Activated naive CD4-positive, alpha-beta T cell treated with anti-CD3 and anti-CD28 coated beads, Interleukin-2, amount 10 ng/mL, durations not matched to agents 5 hours and 36 hours (primary cell): ENCODE results near the gene LMTK3. TPM values are rescaled to one million over a fixed set of nuclear protein-coding genes. Genes with fewer than 3 reads are reported as not detected.

Experiments used
- total RNA-seq, 2 experiments: library from RNA; stranded (reverse); gene quantifications; one replicate each; pipeline ENCODE4 v1.2.3, GENCODE V29; 2021

LMTK3 gene, protein sequence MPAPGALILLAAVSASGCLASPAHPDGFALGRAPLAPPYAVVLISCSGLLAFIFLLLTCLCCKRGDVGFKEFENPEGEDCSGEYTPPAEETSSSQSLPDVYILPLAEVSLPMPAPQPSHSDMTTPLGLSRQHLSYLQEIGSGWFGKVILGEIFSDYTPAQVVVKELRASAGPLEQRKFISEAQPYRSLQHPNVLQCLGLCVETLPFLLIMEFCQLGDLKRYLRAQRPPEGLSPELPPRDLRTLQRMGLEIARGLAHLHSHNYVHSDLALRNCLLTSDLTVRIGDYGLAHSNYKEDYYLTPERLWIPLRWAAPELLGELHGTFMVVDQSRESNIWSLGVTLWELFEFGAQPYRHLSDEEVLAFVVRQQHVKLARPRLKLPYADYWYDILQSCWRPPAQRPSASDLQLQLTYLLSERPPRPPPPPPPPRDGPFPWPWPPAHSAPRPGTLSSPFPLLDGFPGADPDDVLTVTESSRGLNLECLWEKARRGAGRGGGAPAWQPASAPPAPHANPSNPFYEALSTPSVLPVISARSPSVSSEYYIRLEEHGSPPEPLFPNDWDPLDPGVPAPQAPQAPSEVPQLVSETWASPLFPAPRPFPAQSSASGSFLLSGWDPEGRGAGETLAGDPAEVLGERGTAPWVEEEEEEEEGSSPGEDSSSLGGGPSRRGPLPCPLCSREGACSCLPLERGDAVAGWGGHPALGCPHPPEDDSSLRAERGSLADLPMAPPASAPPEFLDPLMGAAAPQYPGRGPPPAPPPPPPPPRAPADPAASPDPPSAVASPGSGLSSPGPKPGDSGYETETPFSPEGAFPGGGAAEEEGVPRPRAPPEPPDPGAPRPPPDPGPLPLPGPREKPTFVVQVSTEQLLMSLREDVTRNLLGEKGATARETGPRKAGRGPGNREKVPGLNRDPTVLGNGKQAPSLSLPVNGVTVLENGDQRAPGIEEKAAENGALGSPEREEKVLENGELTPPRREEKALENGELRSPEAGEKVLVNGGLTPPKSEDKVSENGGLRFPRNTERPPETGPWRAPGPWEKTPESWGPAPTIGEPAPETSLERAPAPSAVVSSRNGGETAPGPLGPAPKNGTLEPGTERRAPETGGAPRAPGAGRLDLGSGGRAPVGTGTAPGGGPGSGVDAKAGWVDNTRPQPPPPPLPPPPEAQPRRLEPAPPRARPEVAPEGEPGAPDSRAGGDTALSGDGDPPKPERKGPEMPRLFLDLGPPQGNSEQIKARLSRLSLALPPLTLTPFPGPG (N-terminal part only)
- total RNA-seq, result 1 to 10 TPM; 5.7 to 7.5 TPM

DNA sequence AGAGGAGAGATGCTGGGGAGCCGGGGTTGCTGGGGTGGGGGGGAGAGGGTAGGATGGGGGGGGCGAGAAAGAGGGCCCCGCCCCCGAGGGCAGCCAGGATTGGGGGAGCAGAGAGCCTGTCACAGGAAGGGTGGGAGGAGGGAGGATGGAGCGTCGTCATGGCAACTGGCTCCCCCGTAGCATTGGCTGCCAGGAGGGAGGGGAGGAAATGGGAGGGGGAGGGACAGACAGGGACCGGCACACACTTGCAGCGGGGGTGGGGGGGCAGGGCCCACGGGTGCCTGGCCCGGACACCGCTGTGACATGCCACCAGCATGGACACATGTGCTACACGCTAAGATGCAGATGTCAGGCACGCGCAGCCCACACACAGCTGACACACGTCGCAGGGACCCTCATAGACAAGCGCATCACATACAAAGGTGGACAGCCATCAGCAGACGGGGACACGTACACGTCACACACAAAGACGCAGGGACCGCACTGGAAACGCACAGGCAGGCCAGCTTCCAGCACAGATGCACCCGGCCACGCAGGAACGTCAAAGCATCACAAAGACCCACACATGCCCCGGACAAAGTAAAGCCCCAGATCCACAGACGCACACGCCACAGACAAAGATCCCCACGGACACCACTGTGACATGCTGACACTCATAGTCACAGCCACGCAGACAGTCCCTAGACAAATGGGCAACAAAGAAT is at the start of gene LMTK3:
Gene LMTK3 (minus strand): TSS at position 36 of the 704 bp plus-strand sequence. CDS start 259 bp downstream, outside the sequence.

DNA sequence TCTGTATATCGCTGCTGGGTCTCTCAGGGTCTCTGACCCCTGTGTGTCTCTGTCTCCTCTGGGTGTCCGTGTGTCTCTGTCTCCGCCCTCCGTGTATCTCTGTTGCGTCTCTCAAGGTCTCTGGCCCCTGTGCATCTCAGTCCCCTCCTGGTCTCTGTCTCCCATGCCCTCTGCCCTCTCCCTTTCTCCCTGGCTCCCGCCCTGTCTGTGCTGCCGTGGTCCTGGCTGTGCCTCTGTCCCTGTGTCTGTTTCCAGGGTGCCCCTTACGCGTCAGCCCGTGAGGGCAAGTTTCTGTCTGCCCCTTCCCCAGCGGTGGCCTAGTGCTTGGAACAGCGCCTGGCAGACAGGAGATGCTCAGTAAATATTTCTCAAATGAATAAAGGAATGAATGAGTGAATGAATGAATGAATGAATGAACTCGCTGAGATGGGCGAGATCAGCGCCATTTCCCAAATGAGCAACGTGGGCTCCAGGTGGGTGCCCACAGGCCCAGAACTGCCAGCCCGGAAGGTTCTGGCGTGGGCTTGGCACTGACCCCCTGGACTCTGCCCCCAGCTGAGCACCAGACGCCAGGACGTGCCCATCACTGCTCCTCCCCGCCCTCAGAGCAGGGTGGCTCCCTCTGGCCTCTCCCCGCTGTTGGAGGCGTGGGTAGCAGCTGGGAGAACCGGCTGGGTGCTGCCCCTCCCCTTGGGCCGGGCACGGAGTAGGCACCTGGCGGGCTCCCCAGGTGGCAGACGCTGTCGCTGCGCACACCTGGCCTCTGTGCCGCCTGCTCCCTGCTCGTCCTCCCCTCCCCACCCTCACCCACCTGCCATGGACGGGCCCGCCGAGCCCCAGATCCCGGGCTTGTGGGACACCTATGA is 40.0 kb upstream of the LMTK3 start, which contains the start of gene SULT2B1:
Gene SULT2B1 (plus strand): TSS at position 736 of the 866 bp plus-strand sequence. CDS start 81 bp downstream, at position 817.

DNA sequence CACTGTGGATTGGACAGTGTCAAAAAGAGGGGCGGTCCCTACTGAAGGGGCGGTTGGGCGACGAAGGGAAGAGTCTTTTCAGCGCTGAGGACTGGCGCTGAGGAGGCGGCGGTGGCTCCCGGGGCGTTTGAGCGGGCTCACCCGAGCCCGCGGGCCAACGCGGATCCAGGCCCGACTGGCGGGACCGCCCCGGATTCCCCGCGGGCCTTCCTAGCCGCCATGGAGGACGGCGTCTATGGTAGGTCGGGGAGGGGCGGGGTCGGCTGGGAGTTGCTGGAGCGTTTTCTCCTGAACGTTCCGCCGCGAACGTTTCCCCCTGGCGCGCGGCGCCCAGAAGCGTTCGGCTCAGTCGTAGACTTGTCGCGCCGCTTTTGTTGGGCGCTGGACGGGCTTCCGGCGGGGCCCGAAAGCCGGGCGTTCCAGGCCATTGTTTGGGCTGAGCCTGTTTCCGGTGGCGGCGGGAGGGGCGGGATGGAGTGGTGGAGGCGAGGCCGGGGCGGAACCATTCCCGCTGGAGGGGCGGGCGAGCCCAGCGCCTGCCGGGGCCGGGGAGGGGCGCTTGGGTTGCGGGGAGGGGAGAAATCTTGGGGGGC is 42.2 kb downstream of the LMTK3 start, which contains the start of gene CYTH2:
Gene CYTH2 (plus strand): TSS at position 81 of the 593 bp plus-strand sequence. CDS start 139 bp downstream, at position 220.

DNA sequence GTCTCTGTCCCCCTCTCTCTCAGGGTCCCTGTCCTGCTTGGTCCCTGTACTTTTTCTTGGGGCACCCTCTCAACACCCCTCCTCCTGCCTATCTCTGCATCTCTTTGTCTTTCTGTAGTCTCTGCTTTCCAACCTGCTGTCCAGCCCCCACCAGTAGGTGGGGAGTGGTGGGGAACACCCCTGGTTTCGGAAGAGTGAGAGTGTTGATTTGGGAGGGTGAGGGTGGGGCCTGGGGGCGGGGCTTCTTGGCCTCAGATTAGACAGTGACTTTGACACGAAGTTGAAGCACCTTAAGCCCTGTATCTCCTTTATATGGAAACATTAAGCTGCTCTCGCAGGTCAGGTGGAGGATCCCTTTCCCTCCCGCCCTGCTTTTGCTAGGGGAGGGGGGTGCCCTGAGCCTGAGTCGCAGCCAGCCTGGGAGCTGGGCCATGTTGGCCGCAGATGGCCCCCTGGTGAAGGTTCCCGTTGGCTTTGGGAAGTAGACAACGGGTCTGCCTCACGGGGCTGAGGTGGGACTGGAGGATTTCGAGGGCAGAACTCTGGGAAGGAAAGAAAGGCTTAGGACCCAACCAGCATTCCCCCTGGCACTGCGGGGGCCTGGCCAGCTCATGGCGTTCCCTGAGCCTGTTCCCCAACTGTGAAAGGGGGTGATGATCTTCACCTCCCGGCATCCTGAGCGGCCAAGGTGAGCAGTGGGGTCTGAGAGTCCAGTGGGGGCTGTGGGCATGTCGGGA is 56.3 kb downstream of the LMTK3 start, which contains the start of gene KCNJ14:
Gene KCNJ14 (plus strand): TSS at position 404 of the 737 bp plus-strand sequence. CDS start 6,151 bp downstream, outside the sequence.

DNA sequence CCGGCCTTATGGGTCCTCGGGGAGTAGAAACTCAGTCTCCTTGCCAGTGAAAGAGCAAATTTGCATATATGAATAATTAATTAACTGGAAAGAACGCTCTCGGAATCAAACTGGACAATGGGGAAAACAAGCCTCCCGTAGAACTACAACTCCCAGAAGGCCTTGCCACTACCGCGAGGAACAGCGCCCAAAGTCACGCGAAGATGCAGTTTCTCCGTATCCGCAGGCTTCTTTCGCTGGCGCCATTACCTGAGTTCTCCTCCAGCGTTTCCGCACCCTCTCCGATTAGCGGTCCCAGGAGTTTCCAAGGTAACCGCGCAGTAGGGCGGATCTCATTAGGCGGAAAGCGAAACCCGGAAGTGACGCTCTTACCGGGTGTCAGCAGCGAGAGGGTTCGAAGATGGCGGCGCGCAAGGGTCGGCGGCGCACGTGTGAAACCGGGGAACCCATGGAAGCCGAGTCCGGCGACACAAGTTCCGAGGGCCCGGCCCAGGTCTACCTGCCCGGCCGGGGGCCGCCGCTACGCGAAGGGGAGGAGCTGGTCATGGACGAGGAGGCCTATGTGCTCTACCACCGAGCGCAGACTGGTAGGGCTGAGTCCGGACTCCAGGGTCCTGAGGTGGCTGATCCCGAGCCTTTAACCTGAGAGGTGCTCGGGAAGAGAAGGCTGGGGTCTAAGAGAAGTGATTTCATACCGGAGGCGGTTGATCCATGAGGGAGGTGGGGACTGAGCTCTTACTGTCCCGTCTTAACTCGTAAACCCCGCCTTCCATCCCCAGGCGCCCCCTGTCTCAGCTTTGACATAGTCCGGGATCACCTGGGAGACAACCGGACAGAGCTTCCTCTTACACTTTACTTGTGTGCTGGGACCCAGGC is 65.8 kb downstream of the LMTK3 start, which contains the start of gene GRWD1:
Gene GRWD1 (plus strand): TSS at position 378 of the 876 bp plus-strand sequence. CDS start 23 bp downstream, at position 401.

Other genes with a start within 250 kb of the LMTK3 start
- under 1 TPM; 0.18 to 0.31 TPM for gene ZNF114, start 241.8 kb downstream of the LMTK3 start, total RNA-seq
- gene EMP3, start 186.3 kb downstream of the LMTK3 start, total RNA-seq, result 100 to 1,000 TPM; 397 to 399 TPM
- gene TMEM143, start 147.9 kb downstream of the LMTK3 start, total RNA-seq, result 10 to 100 TPM; 17.0 to 19.1 TPM
- not detected for gene SYNGR4, start 147.5 kb downstream of the LMTK3 start, total RNA-seq
- 10 to 100 TPM; 71.5 to 76.1 TPM for gene KDELR1, start 120.3 kb downstream of the LMTK3 start, total RNA-seq
- gene GRIN2D, start 118.2 kb downstream of the LMTK3 start, total RNA-seq, result under 1 TPM; 0.05 to 0.08 TPM
- gene GRWD1, start 65.9 kb downstream of the LMTK3 start, total RNA-seq, result 10 to 100 TPM; 28.4 to 29.9 TPM
- gene KCNJ14, start 56.3 kb downstream of the LMTK3 start, total RNA-seq, result under 1 TPM; 0.71 to 0.75 TPM
- gene CYTH2, start 42.5 kb downstream of the LMTK3 start, total RNA-seq, result 10 to 100 TPM; 62.3 to 66.6 TPM
- under 1 TPM in 1 of 2 experiments, not detected in 1; 0.17 TPM for gene SULT2B1, start 40.3 kb upstream of the LMTK3 start, total RNA-seq
- not detected for gene SPACA4, start 94.9 kb upstream of the LMTK3 start, total RNA-seq
- gene FAM83E, start 103.2 kb upstream of the LMTK3 start, total RNA-seq, result 1 to 10 TPM; 1.2 to 2.1 TPM
- 1,000 to 10,000 TPM; 2,122 to 2,183 TPM for gene RPL18, start 107.3 kb upstream of the LMTK3 start, total RNA-seq
- gene SPHK2, start 107.7 kb upstream of the LMTK3 start, total RNA-seq, result 10 to 100 TPM; 26.6 to 30.6 TPM
- 10 to 100 TPM; 25.8 to 27.4 TPM for gene DBP, start 125.5 kb upstream of the LMTK3 start, total RNA-seq
- 10 to 100 TPM; 10.7 to 11.5 TPM for gene CA11, start 134.4 kb upstream of the LMTK3 start, total RNA-seq
- gene NTN5, start 161.2 kb upstream of the LMTK3 start, total RNA-seq, result 1 to 10 TPM; 1.2 to 1.3 TPM
- not detected for gene FUT2, start 184.1 kb upstream of the LMTK3 start, total RNA-seq
- gene MAMSTR, start 207.9 kb upstream of the LMTK3 start, total RNA-seq, result 1 to 10 TPM; 1.1 to 1.4 TPM
- gene RASIP1, start 228.8 kb upstream of the LMTK3 start, total RNA-seq, result under 1 TPM; 0.14 to 0.15 TPM
- not detected for gene IZUMO1, start 235.1 kb upstream of the LMTK3 start, total RNA-seq
- gene FUT1, start 240.8 kb upstream of the LMTK3 start, total RNA-seq, result under 1 TPM; 0.12 to 0.28 TPM
- not detected for gene FGF21, start 243.7 kb upstream of the LMTK3 start, total RNA-seq